Measurements from ENCODE around the gene ZFR.

DNA sequence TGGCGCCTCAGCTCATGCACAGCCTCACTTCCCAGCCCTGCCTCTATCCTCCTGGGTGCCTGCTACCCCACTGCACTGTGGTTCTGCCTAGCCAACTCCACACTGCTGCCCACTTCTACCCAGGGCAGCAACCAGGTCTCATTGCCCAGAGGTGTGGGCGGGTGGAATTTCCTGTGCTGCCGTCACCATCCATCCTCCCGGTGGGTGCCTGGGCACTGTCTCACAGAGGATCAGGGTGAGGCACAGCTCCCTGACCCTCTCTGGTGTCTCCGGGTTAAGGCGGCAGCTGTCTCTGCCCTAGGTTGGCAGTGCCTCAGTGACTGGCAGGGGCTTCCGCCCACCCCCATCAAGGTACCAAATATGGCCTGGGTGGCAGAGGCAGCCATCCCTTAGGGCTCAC is 127.5 kb downstream of the ZFR start:
- TF ChIP-seq CTCF (IDR thresholded peaks at IDR 0.05) (no peak), ZFX (IDR thresholded peaks at IDR 0.05; ENCODE audit: borderline replicate concordance) (no peak)

All from 22Rv1 (cell line).